Retina (tissue), 1 donor: ENCODE data around the gene UBE2D1.

ENCODE experiments used
- DNase-seq: peaks from one replicate; pipeline ENCODE4 v3.0.0-alpha.2; 2016

The UBE2D1 gene

GRCh38 chr10:58341947-58342346 is 7.1 kb downstream of the UBE2D1 start:
- no peak for DNase-seq

GRCh38 chr10:58347967-58348366 is 13.2 kb downstream of the UBE2D1 start:
- no peak for DNase-seq

GRCh38 chr10:58348571-58349033 is 13.8 kb downstream of the UBE2D1 start:
- DNase-seq, result no peak

DNA sequence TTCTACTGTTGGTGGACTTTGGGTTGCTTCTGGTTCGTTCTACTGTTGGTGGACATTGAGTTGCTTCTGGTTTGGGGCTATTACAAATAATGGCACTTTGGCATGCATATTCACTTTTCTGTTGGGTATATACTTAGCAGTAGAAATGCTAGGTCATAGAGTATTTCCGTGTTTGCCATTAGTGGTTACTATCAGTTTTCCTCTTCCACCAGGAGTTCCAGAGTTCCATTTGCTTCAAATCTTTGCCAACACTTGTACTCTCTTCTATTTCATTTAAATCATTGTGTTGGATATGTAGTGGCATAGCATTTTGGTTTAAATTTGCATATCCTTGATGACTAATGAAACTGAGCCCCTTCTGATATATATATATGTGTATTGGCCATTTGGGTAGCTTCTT is 15.2 kb downstream of the UBE2D1 start:
- DNase-seq, result no peak

DNA sequence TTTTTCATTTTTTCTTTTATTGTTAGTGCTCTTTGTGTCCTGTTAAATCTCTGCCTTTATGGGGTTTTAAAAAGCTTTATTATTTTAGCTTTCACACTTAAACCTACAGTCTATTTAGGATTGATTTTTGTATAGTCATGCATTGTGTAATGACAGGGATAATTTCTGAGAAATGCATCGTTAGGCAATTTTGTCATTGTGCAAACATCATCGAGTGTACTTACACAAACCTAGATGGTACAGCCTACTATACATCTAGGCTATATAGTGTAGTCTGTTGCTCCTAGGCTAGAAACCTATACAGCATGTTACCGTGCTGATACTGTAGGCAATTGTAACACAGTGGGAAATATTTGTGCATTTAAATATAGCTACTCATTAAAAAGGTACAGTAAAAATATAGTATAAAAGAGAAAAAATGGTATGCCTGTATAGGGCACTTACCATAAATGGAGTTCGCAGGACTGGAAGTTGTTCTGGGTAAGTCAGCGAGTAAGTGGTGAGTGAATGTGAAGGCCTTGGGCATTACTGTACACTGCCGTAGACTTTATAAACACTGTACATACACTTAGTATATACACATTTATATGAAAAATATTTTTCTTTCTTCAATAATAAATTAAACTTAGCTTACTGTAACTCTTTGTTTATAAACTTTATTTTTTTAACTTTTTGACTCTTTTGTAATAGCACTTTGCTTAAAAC is 16.0 kb downstream of the UBE2D1 start:
- DNase-seq, result no peak

- no peak for DNase-seq
Observed at GRCh38 chr10:58351616-58352578, 17.1 kb downstream of the UBE2D1 start.

GRCh38 chr10:58352956-58353610 is 18.3 kb downstream of the UBE2D1 start:
- peak; percentile 7 for DNase-seq

GRCh38 chr10:58356756-58357155 is 21.9 kb downstream of the UBE2D1 start:
- no peak for DNase-seq

DNA sequence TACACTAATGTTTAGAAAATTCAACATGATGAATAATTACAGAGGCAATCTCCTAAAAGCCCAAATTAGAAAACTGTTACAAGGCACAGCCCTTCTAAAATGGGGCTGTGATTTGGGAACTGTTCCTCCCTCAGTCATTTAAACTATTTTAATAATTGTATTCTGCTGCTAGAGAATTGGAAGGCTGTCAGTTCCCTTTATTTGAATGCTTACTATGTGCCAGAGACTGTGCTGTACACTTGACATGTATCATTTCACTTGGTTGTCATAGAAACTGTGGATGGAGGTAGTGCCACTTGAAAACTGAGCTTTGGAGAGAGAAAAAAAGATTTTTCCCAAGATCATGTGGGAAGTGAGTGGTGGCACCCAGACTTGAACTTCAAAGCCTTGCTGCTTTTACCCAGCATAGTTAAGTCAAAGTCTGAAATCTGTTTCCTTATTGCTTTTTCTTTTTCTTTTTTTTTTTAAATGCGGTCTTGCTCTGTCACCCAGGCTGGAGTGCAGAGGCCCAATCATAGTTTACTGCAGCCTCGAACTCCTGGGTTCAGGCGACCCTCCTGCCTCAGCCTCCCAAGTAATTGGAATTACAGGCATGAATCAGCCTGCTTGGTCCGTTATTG is 23.6 kb downstream of the UBE2D1 start:
- no peak for DNase-seq

GRCh38 chr10:58358947-58359346 is 24.1 kb downstream of the UBE2D1 start:
- no peak for DNase-seq

- DNase-seq, result no peak
Observed at GRCh38 chr10:58359541-58359940, 24.7 kb downstream of the UBE2D1 start.

DNA sequence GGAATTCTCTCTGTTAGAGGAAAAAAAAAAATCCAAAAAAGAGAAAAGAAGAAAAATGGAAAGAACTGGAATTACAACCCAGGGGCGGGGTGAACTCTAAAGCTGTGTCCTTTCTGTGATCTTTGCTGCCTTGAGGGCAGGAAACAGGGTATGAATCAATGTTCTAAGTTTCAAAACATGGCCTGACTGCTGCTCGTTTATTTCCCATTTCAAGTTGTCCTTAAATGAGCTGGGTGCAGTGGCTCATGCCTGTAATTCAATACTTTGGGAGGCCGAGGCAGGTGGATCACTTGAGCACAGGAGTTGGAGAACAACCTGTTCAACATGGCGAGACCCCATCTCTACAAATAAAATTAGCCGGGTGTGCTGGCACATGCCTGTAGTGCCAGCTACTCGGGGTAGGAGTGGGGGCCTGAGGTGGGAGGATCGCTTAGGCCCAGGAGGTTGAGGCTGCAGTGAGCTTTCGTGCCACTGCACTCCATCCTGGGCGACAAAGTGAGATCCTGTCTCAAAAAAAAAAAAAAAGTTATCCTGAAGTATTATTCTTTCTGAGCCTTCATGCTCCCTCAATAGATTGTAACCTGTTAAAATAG is 25.7 kb downstream of the UBE2D1 start:
- DNase-seq, result no peak

GRCh38 chr10:58361353-58361752 is 26.5 kb downstream of the UBE2D1 start:
- DNase-seq, result no peak

DNA sequence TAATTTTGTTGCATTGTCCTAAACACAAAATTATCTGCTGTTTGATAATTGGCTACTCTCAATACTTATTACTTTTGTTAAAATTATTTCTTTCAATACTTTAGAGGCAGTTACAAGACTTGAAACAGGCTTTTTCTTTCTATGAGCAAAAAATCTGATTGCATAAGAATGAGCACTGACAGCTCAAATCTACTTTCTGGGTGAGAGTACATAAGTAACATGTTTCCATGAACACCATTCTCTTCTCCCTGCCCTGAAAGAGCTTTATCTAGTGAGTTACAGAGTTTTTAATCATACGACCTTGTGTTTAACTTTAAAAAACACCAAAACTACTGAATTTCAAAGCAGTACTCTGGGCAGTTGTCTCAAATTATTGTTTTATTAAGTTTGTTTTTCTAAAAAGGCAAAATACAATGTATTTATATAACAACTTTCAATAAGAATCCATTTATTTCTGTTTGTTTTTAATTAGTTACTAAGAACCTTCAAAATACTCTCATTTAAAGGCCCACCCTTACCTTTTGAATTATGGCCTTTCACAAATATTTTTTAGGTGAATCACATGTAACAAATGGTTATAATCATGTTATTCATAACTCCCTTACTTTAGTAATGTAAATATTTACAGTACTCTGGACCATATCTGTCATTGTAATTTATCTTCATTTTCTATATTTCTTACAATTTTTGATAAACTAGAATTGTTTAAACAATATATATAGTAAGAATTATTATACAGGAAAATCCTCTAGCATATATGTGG is 27.4 kb downstream of the UBE2D1 start:
- DNase-seq, result no peak

DNA sequence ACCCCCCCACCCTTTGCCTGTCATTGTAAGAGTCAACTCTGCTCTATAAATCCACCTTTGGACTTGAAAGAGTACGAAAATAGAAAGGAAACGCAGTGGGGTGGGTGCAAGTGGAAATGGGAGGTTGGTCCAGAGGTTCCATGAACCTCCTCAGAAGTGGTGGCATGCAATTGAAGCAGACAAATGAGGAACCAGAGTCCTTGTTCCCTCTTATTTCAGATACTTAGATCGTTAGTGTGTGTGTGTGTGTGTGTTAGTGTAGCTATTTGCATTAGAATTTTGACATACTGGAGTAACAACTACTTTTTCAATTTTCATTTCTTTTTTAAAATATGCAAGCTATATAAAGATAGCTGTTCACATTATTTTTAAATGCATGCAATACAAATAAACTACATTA is 32.3 kb downstream of the UBE2D1 start:
- DNase-seq, result no peak

- no peak for DNase-seq
Observed at GRCh38 chr10:58371473-58371872, 36.7 kb downstream of the UBE2D1 start.

- DNase-seq, result no peak
Observed at GRCh38 chr10:58372607-58373441, 38.0 kb downstream of the UBE2D1 start.

DNA sequence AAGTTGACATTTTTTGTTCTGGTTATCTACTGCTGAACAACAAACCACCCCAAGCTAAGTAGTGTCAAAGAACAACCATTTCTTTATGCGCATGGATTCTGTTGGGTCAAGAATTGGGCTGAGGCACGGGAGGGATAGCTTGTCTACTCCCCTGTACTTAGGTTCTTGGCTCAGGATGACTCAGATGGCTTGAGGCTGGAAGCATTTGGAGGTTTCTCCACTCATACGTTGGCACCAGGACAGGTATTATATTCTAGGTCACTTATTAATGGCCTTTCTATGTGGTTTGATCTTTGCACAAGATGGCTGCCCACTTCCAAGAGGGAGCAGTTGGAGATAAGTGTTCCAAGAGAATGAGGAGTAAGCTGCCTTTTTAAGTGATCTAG is 38.6 kb downstream of the UBE2D1 start:
- no peak for DNase-seq

- DNase-seq, result no peak
Observed at GRCh38 chr10:58382489-58382995, 47.7 kb downstream of the UBE2D1 start.

DNA sequence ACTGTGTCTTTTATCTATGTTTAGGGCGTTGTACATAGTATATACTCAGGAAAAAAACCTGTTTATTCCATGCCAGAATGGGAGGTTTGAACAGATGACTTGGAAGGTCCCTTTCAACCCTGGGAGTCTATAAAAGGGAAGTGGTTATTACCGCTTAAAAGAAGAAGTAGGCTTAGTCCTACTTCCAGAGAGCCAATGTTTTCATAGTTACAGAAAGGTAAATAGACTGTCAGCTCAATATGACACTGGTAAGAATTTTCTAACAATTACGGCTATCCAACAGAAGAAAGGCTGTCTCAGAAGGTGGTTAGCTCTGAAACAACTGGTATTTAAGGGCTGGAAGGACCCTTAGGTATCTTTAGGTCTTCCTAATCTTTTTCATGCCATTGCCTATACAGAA is 49.3 kb downstream of the UBE2D1 start:
- peak; percentile 3 for DNase-seq

- DNase-seq, result no peak
Observed at GRCh38 chr10:58384544-58384998, 49.8 kb downstream of the UBE2D1 start.
